MCF 10A (cell line): ENCODE data around the gene MDH2. TPM values are rescaled to one million over a fixed set of nuclear protein-coding genes. Genes with fewer than 3 reads are reported as not detected.
A peak's percentile ranks its signal among the peaks of the same experiment; 100 is the strongest.

Experiments used
- BruUV-seq: library from RNA; stranded (reverse); fragments of 400-500 nt; replicated peaks from 2 replicates; lab custom pipeline; 2021; lab: Mats Ljungman, UMichigan
- CTCF ChIA-PET: fragments of 300-600 bp; sonication (Branson Sonifier 250); formaldehyde crosslinking; extraction: SDS; loops from one replicate; lab custom pipeline; 2021; ENCODE audit warnings: antibody characterized with exemption, inconsistent platforms; lab: Yijun Ruan, JAX
- POLR2A ChIA-PET: fragments of 300-600, 350-650 bp; sonication (Branson Sonifier 250); formaldehyde crosslinking; extraction: SDS; loops from one replicate; lab custom pipeline; 2020; ENCODE audit warnings: antibody characterized with exemption, inconsistent platforms; lab: Yijun Ruan, JAX
- DNase-seq: peaks from one replicate; pipeline ENCODE4 v3.0.0-alpha.2; 2018; ENCODE audit not compliant: unreplicated experiment
- H3K27ac Mint-ChIP-seq: one replicate; pipeline ENCODE4 v1.8.0; 2022; ENCODE audit warnings: mild to moderate bottlenecking, low read depth, mixed read lengths; ENCODE audit not compliant: unreplicated experiment
- H3K27me3 Mint-ChIP-seq: one replicate; pipeline ENCODE4 v1.8.0; 2022; ENCODE audit warnings: mixed read lengths; ENCODE audit not compliant: insufficient read depth, unreplicated experiment
- H3K36me3 Mint-ChIP-seq: one replicate; pipeline ENCODE4 v1.8.0; 2022; ENCODE audit warnings: mild to moderate bottlenecking, moderate library complexity, mixed read lengths; ENCODE audit not compliant: insufficient read depth, unreplicated experiment
- H3K4me1 Mint-ChIP-seq: one replicate; pipeline ENCODE4 v1.8.0; 2022; ENCODE audit warnings: mixed read lengths; ENCODE audit not compliant: insufficient read depth, unreplicated experiment
- H3K4me3 Mint-ChIP-seq: one replicate; pipeline ENCODE4 v1.8.0; 2022; ENCODE audit warnings: mild to moderate bottlenecking, moderate library complexity, mixed read lengths; ENCODE audit not compliant: unreplicated experiment
- H3K9me3 Mint-ChIP-seq: one replicate; pipeline ENCODE4 v1.8.0; 2022; ENCODE audit warnings: mixed read lengths; ENCODE audit not compliant: unreplicated experiment
- intact Hi-C: fragments of 100-400 bp; cut with micrococcal nuclease; formaldehyde crosslinking; loops from 2 replicates; pipeline ENCODE4 v1.14.1; 2022
- total RNA-seq: library from RNA; stranded (reverse); gene quantifications from 2 replicates; pipeline ENCODE4 v1.2.3, GENCODE V29; 2022
- TF ChIP-seq, protein P1 (sequence below): fragments of 200-600 bp; IDR thresholded peaks from one replicate; pipeline ENCODE4 v1.8.0; 2022; ENCODE audit warnings: antibody characterized with exemption, mild to moderate bottlenecking; ENCODE audit not compliant: unreplicated experiment

MDH2 gene
- total RNA-seq, 1 experiment from 2014 or later, result 328 TPM

DNA sequence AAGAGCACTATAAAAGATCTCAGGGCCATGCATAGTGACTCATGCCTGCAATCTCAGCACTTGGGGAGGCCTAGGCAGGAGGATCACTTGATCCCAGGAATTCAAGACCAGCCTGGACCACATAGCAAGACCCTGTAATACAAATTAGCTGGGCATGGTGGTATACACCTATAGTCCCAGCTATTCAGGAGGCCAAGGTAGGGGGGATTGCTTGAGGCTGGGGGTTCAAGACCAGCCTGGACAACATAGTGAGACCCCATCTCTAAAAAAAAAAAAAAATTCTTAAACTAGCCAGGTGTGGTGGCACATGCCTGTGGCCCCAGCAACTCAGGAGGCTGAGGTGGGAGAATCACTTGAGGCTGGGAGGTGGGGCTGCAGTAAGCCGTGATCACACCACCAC is 15.9 kb upstream of the MDH2 start:
- DNase-seq, result no peak
- no peak overlapping the region for H3K27ac Mint-ChIP-seq
- CTCF ChIA-PET, result interaction anchor here (0.6 kb wide), 1 partner anchor 10 kb away, joined by 4 read pairs; no protein-coding TSS in a partner anchor
- no peak overlapping the region for H3K4me3 Mint-ChIP-seq
- intact Hi-C loops, result no loop called here
- POLR2A ChIA-PET, result no interaction called here
- no TSS peak for BruUV-seq
- TF ChIP-seq, protein P1, sequence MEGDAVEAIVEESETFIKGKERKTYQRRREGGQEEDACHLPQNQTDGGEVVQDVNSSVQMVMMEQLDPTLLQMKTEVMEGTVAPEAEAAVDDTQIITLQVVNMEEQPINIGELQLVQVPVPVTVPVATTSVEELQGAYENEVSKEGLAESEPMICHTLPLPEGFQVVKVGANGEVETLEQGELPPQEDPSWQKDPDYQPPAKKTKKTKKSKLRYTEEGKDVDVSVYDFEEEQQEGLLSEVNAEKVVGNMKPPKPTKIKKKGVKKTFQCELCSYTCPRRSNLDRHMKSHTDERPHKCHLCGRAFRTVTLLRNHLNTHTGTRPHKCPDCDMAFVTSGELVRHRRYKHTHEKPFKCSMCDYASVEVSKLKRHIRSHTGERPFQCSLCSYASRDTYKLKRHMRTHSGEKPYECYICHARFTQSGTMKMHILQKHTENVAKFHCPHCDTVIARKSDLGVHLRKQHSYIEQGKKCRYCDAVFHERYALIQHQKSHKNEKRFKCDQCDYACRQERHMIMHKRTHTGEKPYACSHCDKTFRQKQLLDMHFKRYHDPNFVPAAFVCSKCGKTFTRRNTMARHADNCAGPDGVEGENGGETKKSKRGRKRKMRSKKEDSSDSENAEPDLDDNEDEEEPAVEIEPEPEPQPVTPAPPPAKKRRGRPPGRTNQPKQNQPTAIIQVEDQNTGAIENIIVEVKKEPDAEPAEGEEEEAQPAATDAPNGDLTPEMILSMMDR, result no peak
- H3K27me3 Mint-ChIP-seq, result no peaks in the 10 kb centered on the region
- no peaks in the 10 kb centered on the region for H3K4me1 Mint-ChIP-seq
- no peaks in the 10 kb centered on the region for H3K9me3 Mint-ChIP-seq
- H3K36me3 Mint-ChIP-seq, result peaks cover 4% of the 10 kb centered on the region

DNA sequence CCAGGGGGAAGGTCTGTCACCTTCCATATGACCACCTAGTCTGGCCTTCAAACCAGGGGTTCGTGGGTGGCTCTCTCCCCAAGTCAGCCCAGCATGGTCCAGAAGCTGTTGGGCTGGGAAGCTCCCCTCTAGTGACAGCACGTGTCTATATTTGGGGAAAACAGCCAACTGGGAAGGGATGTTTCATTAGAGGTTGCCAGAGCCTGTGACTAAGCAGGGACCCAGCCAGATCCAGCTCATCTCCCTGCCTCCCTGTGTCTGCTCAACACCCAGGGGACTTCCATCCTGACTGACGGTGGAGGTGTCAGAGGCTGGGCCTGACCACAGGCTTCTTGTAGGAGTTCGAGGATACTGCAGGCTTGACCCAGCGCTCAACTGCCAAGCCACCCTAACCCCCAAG is 10.6 kb upstream of the MDH2 start:
- DNase-seq, result peak; percentile 65
- H3K9me3 Mint-ChIP-seq, result no peaks in the 10 kb centered on the region
- no TSS peak for BruUV-seq
- H3K4me1 Mint-ChIP-seq, result peaks cover 9% of the 10 kb centered on the region
- intact Hi-C loops, result no loop called here
- CTCF ChIA-PET, result interaction anchor here (0.9 to 2.1 kb wide), 3 partner anchors 17 to 141 kb away, joined by 3 to 5 read pairs (median 5); no protein-coding TSS in a partner anchor
- peaks cover 19% of the 10 kb centered on the region for H3K36me3 Mint-ChIP-seq
- H3K4me3 Mint-ChIP-seq, result no peak overlapping the region
- POLR2A ChIA-PET, result interaction anchor here (0.7 to 1.7 kb wide), 2 partner anchors 10 to 121 kb away, joined by 3 to 8 read pairs; partner anchors contain the start of genes MDH2 and STYXL1
- TF ChIP-seq, protein P1, result no peak
- H3K27ac Mint-ChIP-seq, result no peak overlapping the region
- H3K27me3 Mint-ChIP-seq, result no peaks in the 10 kb centered on the region

DNA sequence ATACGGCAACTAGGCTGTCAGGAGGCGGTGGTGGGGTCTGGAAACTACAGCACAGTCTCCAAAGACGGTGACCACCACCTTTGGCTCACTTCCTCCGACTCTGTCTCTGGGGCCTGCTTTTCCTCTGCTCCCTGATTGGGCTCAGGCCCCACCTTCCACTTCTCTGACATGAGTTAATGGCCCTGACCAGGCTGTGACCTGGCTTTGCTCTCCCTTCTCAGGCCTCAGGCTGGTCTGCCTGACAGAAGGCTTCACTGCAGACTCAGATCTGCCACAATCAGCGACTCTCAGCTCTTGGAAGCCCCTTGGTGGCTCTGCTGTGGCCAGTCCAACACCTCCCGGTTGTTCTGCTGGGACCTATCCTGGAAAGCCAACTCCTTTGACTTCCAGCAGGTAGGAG is 7.8 kb upstream of the MDH2 start:
- BruUV-seq, result no TSS peak
- peaks cover 13% of the 10 kb centered on the region for H3K4me1 Mint-ChIP-seq
- H3K4me3 Mint-ChIP-seq, result no peak overlapping the region
- intact Hi-C loops, result no loop called here
- no peaks in the 10 kb centered on the region for H3K27me3 Mint-ChIP-seq
- peaks cover 19% of the 10 kb centered on the region for H3K36me3 Mint-ChIP-seq
- TF ChIP-seq, protein P1, result no peak
- no peak for DNase-seq
- POLR2A ChIA-PET, result interaction anchor here (1.1 kb wide), 1 partner anchor 10 kb away, joined by 3 read pairs; no protein-coding TSS in a partner anchor
- H3K9me3 Mint-ChIP-seq, result no peaks in the 10 kb centered on the region
- H3K27ac Mint-ChIP-seq, result no peak overlapping the region
- CTCF ChIA-PET, result interaction anchor here (2.9 kb wide), 1 partner anchor 20 kb away, joined by 9 read pairs; no protein-coding TSS in a partner anchor

DNA sequence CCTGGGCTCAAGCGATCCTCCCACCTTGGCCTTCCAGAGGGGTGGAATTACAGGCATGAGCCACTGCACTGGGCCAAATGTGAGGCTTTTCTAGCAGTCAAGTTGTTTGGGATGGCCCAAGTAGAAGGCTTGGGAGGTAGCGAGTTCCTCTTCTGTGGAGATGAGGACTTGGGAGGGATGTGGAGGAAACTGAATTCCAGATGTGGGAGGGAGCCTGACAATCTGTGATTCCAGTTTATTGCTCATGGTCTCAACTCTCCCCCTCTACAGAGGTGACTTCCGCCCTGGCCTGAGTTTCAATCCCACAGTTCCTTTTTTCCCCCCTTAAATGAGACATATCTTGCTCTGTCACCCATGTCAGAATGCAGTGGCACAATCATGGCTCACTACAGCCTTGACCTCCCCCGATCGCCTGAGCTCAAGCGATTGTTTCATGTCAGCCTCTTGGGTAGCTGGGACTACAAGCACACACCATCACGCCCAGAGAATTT is 3.5 kb upstream of the MDH2 start:
- Mint-ChIP-seq H3K9me3 (no peaks in the 10 kb centered on the region), H3K4me1 (peaks cover 20% of the 10 kb centered on the region), H3K27me3 (no peaks in the 10 kb centered on the region), H3K27ac (no peak overlapping the region), H3K36me3 (peaks cover 17% of the 10 kb centered on the region), H3K4me3 (no peak overlapping the region)
- DNase-seq, result no peak
- TF ChIP-seq, protein P1, result no peak
- no TSS peak for BruUV-seq
- intact Hi-C loops, result no loop called here
- CTCF ChIA-PET, result interaction anchor here (2.2 kb wide), 1 partner anchor 24 kb away, joined by 6 read pairs; no protein-coding TSS in a partner anchor
- POLR2A ChIA-PET, result interaction anchor here (1.5 kb wide), 1 partner anchor 10 kb away, joined by 5 read pairs; no protein-coding TSS in a partner anchor
